ENCODE data around the gene PCNX2. TPM values are rescaled to one million over a fixed set of nuclear protein-coding genes. Genes with fewer than 3 reads are reported as not detected.

The PCNX2 gene
- total and polyA plus RNA-seq, 2 of the 8 experiments (the other 6 are each of a cell fraction or from before 2014, with no cell fraction given) = 46.1 to 57.6 TPM

DNA sequence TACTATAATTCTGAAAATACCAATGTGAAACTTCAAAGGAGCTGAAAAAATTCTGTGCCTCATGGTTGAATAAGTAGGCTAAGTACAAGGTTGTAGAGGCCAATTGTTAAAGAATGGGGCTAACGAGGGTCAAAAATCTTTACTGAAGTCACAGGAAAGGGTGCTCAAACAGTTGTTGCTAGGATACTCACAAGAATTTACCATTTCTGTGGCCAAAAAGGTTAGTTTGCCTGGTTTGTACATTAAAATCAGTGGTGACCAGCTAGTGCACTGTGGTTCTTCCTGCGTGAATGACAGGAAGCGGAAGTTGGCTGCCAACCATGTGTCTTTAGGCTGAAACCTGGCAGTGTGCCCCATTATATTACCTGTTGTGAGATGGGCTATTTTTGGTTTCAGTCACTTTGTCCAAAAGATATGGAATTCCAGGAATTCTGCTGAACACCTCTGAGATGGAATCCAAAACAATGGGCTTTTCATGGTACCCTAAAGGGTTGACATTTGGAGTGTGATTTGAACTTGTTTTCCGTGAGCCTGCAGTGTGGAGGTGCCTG is 45.5 kb upstream of the PCNX2 start (continued):
- TF ChIP-seq KDM4A (IDR thresholded peaks at IDR 0.05; ENCODE audit: low read depth, low read length, severe bottlenecking) (no peak), POLR2AphosphoS5 (IDR thresholded peaks at IDR 0.05; ENCODE audit: low read depth, low read length) (no peak), TAF7 (optimal IDR thresholded peaks at IDR 0.05; ENCODE audit: borderline replicate concordance, low read depth, low read length) (no peak), KDM1A (IDR thresholded peaks at IDR 0.05; ENCODE audit: borderline replicate concordance, low read length) (no peak)
